ENCODE measurements around the gene CLASP2.

GRCh38 chr3:33652736-33653135 lies 65.3 kb downstream of the CLASP2 start:
- TF ChIP-seq CTCF (IDR thresholded peaks at IDR 0.05; ENCODE audit: low read depth, low read length) (no peak), EZH2phosphoT487 (IDR thresholded peaks at IDR 0.05; ENCODE audit: low read depth) (no peak)
